Neural crest cell (in vitro differentiated cells): ENCODE results near the gene SRSF9. TPM values are rescaled to one million over a fixed set of nuclear protein-coding genes. Genes with fewer than 3 reads are reported as not detected.
A peak's percentile ranks its signal among the peaks of the same experiment; 100 is the strongest.
"Not testable (repeated sequence)": the region's sequence is repeated elsewhere in the genome, so short reads cannot be mapped to it uniquely, and the experiment has no call there.

ENCODE experiments used
- DNase-seq: peaks from one replicate; pipeline ENCODE4 v3.0.0; 2021; ENCODE audit warnings: low read depth, mixed read lengths, low spot score
- H3K27ac Mint-ChIP-seq: one replicate; pipeline ENCODE4 v1.8.0; 2021; ENCODE audit warnings: mild to moderate bottlenecking, mixed read lengths; ENCODE audit not compliant: unreplicated experiment
- H3K27me3 Mint-ChIP-seq: 2 replicates; pipeline ENCODE4 v1.8.0; 2021; ENCODE audit warnings: low read depth, mild to moderate bottlenecking, mixed read lengths
- H3K36me3 Mint-ChIP-seq: 2 replicates; pipeline ENCODE4 v1.8.0; 2021; ENCODE audit warnings: low read depth, mild to moderate bottlenecking, mixed read lengths
- H3K4me1 Mint-ChIP-seq: 2 replicates; pipeline ENCODE4 v1.8.0; 2021; ENCODE audit warnings: mixed read lengths
- H3K4me3 Mint-ChIP-seq: one replicate; pipeline ENCODE4 v1.8.0; 2021; ENCODE audit warnings: mild to moderate bottlenecking, mixed read lengths
- H3K9me3 Mint-ChIP-seq: 2 replicates; pipeline ENCODE4 v1.8.0; 2021; ENCODE audit warnings: mixed read lengths
- CTCF ChIP-seq: fragments of 200-600 bp; sonication (generic); conservative IDR thresholded peaks from 2 replicates; pipeline ENCODE4 v1.5.0; 2021; ENCODE audit warnings: antibody characterized with exemption, mild to moderate bottlenecking
- total RNA-seq: library from RNA; stranded (reverse); gene quantifications from 2 replicates; pipeline ENCODE4 v1.2.1, GENCODE V29; 2021

SRSF9 gene
- total RNA-seq, 1 donor from 2014 or later = 361 TPM

GRCh38 chr12:120495186-120495730, 25.7 kb upstream of the SRSF9 start:
- H3K9me3 Mint-ChIP-seq = no peaks in the 10 kb centered on the region
- TF ChIP-seq CTCF = no peak
- peak overlapping the region; percentile 95 for H3K4me3 Mint-ChIP-seq
- H3K27me3 Mint-ChIP-seq = no peaks in the 10 kb centered on the region
- DNase-seq = no peak
- peaks cover 5% of the 10 kb centered on the region for H3K36me3 Mint-ChIP-seq
- no peak overlapping the region for H3K27ac Mint-ChIP-seq
- peaks cover 29% of the 10 kb centered on the region for H3K4me1 Mint-ChIP-seq

- no peaks in the 10 kb centered on the region for H3K27me3 Mint-ChIP-seq
Observed at GRCh38 chr12:120490833-120491512, 21.4 kb upstream of the SRSF9 start.

GRCh38 chr12:120490325-120490724, 20.8 kb upstream of the SRSF9 start:
- Mint-ChIP-seq H3K36me3 (peaks cover 7% of the 10 kb centered on the region), H3K9me3 (no peaks in the 10 kb centered on the region), H3K27me3 (no peaks in the 10 kb centered on the region), H3K4me1 (peaks cover 23% of the 10 kb centered on the region), H3K4me3 (no peak overlapping the region), H3K27ac (no peak overlapping the region)
- no peak for DNase-seq
- no peak for TF ChIP-seq CTCF

More at GRCh38 chr12:120490833-120491512, 21.4 kb upstream of the SRSF9 start:
- peak overlapping the region; percentile 32 for H3K27ac Mint-ChIP-seq
- H3K4me3 Mint-ChIP-seq = no peak overlapping the region
- H3K9me3 Mint-ChIP-seq = no peaks in the 10 kb centered on the region
- DNase-seq = no peak
- TF ChIP-seq CTCF = no peak
- H3K36me3 Mint-ChIP-seq = peaks cover 7% of the 10 kb centered on the region
- H3K4me1 Mint-ChIP-seq = peaks cover 28% of the 10 kb centered on the region

GRCh38 chr12:120489018-120489417, 19.5 kb upstream of the SRSF9 start:
- no peak for TF ChIP-seq CTCF
- no peak overlapping the region for H3K4me3 Mint-ChIP-seq
- H3K27me3 Mint-ChIP-seq = no peaks in the 10 kb centered on the region
- H3K36me3 Mint-ChIP-seq = peaks cover 7% of the 10 kb centered on the region
- no peak overlapping the region for H3K27ac Mint-ChIP-seq
- DNase-seq = no peak
- no peaks in the 10 kb centered on the region for H3K9me3 Mint-ChIP-seq
- peaks cover 16% of the 10 kb centered on the region for H3K4me1 Mint-ChIP-seq

- H3K36me3 Mint-ChIP-seq = peaks cover 7% of the 10 kb centered on the region
- TF ChIP-seq CTCF = no peak
- peaks cover 16% of the 10 kb centered on the region for H3K4me1 Mint-ChIP-seq
- H3K9me3 Mint-ChIP-seq = no peaks in the 10 kb centered on the region
- no peak for DNase-seq
- H3K4me3 Mint-ChIP-seq = no peak overlapping the region
- peak overlapping the region; percentile 95 for H3K27ac Mint-ChIP-seq
- H3K27me3 Mint-ChIP-seq = no peaks in the 10 kb centered on the region
Observed at GRCh38 chr12:120488057-120488640, 18.6 kb upstream of the SRSF9 start.

GRCh38 chr12:120487552-120487951, 18.0 kb upstream of the SRSF9 start:
- not testable (repeated sequence) for H3K9me3 Mint-ChIP-seq, DNase-seq, H3K27me3 Mint-ChIP-seq, H3K4me3 Mint-ChIP-seq, H3K36me3 Mint-ChIP-seq
- Mint-ChIP-seq H3K27ac (peak overlapping the region; percentile 78), H3K4me1 (peaks cover 16% of the 10 kb centered on the region)
